ENCODE data around the gene ATAD3B.
"Not testable (repeated sequence)": the region's sequence is repeated elsewhere in the genome, so short reads cannot be mapped to it uniquely, and the experiment has no call there.

- not testable (repeated sequence) for TF ChIP-seq POLR2AphosphoS5, EP300 (IDR thresholded peaks at IDR 0.05)
Observed at GRCh38 chr1:1484976-1485750, 13.6 kb downstream of the ATAD3B start.
